Astrocyte of the hippocampus (primary cell): ENCODE data around the gene DGCR6L.
A peak's percentile ranks its signal among the peaks of the same experiment; 100 is the strongest.
"Not testable (repeated sequence)": the region's sequence is repeated elsewhere in the genome, so short reads cannot be mapped to it uniquely, and the experiment has no call there.

Experiments used
- DNase-seq: peaks from one replicate; pipeline ENCODE4 v3.0.0; 2011; ENCODE audit warnings: low read depth, low spot score

DGCR6L gene

DNA sequence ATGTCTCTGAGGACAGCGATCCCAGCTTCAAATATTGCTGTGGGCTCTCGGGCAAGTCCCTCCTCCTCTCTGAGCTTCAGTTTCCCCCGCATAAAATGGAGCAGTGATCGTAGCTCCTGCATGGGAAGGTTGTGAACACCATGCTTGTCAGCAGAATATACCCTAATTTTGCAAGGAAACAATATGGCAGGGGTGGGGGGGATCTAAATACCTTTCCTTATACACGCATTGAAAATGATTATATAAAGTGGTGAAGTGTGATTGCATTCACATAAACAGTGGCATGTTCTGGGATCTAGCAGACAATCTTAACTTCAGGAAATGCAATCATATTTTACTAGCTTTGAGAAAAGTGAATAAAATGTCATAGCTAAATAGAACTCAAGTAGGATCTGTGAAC lies 27.8 kb downstream of the DGCR6L start:
- DNase-seq, result no peak

DNA sequence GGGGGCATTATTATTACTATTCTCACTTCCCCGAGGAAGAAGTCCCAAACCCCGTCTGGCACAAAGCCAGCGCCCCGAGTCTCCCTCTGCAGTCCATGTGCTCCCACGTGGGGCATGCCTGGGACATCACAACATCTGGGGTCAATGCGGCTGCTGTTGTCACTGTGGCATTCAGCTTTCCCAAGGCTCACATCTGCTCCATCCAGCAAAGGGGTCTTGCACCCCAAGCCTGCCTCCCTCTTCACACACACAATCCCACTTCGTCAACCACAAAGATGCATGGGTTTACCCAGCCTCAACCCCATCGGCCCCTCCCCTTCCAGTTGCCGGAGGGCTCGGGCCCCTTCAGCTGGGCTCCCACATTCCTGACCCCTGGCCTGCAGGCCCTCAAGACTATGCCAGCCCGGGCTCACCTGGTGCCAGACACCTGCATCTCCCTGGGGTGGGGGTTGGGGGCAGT lies 28.2 kb downstream of the DGCR6L start:
- no peak for DNase-seq

DNA sequence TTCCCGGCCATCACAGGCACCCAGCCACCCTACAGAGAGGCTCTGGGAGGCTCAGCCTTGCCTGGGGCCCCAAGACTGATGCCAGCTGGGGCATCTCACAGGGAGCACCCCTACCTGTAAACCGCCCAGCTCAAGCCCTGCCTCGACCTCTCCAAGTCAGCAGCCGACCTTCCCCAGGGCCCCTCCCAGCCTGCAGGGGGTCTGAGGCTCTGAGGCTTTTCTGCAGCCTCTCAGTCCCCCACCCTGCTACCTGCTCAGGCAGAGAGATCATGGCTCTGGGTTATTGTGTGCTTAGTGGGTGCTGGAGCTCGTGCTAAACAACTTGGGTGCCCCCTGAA lies 28.6 kb downstream of the DGCR6L start:
- DNase-seq, result no peak

DNA sequence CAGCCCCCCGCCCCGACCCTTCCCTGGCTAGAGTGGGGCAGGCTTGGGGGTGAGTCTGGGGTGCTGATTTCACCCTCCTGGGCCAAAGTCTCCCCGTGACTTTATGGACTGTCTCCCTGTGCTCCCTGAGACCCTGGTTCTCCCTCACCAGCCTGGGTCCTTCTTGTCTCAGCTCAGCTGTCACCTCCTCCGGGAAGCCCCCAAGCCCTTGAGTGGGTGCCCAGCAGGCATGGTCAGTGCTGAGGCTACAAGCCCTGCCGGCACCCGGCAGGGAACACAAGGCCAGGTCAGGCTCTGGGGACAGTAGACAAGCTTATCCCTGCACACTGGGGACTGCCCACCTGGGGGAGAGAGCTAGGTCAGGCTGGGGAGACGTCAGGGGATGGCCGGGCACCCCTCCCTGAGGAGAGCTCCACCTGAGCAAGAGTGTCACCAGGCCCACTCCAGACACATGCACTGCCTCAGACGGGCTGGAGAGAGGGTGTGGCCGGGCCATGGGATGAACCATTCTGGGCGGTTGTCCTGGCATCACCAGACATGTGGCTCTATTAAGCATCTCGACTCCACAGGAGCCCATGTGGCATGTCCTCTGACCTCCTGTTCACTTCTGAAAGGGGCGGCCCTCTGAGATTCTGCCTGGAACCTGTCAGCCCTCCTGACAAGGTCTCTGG lies 29.1 kb downstream of the DGCR6L start:
- DNase-seq, result no peak

DNA sequence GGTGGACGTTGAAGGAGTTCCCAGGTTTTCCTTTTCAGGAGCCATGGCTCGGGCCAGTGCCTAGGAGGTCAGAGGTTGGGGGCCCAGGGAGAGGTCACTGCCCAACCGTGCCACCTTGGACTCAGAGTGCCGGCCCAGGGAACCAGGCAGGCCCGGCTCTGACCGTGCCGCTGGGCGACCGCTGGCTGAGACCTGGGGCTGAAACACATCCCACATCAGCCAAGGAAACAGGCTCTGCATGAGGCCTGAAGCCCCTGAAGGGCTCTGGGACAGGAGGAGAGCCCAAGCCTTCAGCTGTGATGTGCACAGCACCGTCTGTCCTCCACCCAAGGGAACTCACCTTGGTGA lies 29.8 kb downstream of the DGCR6L start:
- DNase-seq, result no peak

DNA sequence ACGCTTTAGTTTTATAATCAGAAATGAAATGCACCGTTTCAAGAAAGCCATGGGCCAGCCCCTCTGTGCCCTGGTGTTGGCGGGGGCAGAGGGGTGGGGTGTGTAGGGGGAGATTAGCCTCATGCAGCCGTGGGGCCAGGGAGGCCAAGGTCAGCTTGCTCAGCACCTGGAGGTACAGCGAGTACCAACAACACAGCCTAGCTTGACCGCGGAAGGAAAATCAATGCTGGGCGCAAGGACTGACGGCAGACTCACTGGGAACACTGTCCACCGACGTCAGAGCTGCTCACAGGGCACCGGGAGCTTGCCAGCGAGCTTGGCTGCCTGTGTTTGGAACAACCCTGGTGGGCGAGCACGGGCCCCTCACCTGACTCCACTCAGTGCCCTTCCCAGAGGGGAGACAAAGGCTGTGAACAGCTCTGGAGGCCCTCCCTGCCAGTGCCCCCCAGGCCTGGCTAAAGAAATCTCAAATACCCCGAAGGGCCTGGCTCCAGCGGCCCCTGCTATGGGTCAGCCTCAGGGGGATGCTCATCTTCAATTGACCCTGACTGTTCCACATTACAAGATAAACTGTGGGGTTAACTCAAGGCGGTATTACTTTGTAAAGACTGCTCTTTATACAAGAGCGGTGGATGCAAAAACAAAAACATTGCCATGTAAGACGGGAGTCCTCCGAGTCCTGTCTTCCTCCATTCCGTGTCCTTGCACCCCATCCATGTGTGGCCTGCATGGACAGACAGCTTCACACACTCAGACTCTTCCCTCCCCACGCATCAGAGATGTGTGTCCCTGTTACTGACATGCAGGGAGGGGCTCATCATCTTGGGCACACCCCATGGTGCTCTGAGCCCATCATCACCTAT lies 30.4 kb downstream of the DGCR6L start:
- DNase-seq, result not testable (repeated sequence)

- not testable (repeated sequence) for DNase-seq
These were observed 33.0 kb downstream of the DGCR6L start for GRCh38 chr22:20286784-20287423.

DNA sequence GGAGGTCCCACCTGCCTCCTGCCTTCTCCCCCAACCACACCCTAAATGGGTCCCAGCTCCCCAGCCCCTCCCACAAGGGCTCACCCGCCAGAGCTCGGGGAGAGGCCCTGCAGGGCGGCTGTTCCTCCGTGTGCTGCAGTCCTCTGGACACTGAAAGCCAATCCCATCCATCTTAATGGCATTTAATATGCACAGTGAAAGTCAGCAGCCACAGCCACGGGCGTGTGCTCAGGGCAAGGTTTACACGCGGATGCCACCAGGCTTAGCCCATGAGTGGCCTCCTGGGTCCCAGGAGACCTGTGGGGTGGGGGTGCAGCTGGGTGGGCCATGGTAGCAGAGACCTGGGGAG lies 33.6 kb downstream of the DGCR6L start:
- DNase-seq, result not testable (repeated sequence)

GRCh38 chr22:20285473-20286311 lies 34.2 kb downstream of the DGCR6L start:
- peak; percentile 62 for DNase-seq

DNA sequence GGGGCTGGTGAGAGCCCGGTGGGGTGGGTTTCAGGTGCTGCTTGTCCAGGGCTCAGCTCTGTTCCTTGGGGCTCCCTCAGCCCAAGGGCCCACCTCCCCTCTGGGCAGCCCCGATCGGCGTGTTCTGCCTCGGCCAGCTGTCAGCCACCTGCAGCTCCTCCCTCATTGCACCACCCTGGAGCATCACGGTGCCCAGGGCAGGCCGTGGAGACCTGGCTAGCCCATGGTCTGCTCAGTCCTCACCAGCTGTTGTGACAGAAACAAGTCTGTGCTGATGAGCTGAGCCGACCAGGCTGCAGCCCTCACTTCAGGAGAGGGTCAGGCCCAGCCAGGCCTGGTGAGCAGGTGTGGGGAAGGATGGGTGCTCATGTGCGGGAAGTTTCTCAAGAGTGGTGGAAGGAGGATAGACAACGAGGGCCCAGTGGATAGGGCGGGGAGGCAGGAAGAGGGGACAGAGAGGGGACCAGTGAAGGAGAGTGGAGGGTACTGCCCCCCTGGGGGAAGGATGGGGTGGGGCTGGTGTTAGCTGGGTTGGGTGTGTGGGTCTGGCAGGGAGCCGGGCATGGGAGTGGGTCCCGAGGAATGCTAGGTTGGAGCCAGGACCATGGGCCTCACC lies 35.3 kb downstream of the DGCR6L start:
- no peak for DNase-seq

DNA sequence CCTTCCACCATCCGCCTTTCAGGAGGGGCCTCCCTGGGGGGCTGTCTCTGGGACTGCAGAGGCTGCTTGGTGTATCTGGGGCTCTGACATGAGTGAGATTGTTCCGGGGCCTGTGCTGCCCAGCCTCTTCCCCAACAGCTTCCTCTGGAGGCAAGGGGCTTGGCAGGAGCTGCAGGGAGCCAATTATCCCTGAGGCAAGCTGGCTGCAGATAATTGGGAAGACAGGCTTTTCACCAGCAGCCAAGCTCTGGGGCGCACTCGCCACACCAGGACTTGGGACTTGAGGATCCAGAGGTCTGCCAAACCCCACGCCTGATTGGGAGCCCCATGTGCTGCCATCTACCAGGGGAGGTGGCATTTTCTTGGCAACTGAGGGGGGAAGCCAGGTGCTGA lies 36.2 kb downstream of the DGCR6L start:
- no peak for DNase-seq

- no peak for DNase-seq
These were observed 36.8 kb downstream of the DGCR6L start for GRCh38 chr22:20282901-20283673.

- DNase-seq, result no peak
These were observed 38.0 kb downstream of the DGCR6L start for GRCh38 chr22:20281891-20282290.

GRCh38 chr22:20281473-20281872 lies 38.4 kb downstream of the DGCR6L start:
- DNase-seq, result not testable (repeated sequence)

DNA sequence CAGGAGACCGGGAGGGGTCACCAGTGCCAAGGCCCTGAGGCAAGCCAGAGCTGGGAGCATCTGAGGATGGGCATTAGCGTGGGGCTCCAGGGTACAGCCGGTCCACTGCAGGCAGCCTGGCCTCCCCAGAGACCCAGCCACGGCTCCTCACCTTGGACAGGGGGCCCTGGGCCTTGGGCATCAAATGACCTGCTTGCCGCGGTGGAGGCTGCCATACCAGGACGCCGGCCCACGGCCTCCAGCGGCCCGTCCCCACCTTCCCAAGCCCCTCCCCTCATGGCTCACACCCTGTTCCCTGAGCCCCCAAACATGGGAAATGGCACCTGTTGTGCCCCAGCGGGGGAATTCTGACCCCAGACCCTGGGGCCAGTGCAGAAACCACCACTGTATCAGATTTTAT lies 39.0 kb downstream of the DGCR6L start:
- no peak for DNase-seq

DNA sequence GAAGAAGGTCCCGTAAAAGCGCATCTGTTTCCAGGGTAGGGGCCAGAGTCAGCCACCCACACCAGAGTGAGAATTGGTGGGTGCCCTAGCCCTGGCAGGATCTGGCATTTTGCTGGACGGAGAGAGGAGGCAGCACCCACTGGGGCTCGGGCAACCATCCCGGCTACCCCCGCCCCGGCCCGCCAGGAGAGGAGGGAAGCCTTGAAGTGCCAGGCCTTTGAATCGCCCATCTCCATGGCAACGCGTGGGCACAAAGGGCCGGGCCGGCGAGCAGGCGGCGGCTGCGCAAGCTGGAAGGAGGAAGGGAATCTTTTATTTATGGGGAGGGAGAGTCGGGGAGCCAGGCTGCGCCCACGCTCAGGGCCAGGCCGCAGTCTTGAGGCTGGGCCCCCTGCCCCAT lies 39.7 kb downstream of the DGCR6L start:
- DNase-seq, result peak; percentile 65

- peak; percentile 65 for DNase-seq
These were observed 40.2 kb downstream of the DGCR6L start for GRCh38 chr22:20279662-20280134.

DNA sequence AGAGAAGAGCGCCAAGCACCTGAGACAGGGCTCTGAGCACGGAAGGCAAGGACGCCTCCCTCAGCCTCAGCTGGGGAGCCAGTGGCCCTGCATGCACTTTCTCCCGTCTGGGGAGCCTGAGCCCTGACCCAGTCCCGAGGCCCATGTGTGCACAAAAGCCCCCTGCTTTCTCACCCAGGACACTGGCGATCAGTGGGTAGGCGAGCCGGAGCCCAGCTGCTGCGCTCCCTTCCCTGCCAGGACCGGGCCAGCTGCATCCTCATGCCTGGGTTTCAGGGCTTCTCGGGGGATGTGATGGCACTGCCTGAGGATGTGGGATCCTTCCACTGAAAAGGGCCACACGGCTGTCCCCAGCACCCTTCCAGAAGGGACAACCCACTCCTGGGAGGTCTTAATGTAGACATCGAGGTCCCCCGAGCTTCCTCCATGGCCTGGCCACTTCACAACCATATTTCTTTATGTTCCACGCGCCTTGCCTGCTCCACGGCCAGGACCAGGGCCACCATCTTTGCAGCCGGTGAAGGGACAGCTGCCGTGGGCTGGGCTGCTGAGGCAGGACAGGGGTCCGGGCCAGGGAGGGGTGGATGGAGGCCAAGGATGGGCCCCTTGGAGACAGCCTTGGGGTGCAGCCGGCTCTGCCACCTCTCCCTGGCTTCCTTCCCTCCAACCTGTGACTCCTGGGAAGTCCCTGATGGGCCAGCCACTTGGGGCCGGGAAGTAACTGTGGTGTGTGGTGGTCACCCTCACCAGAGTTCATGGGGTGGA lies 41.0 kb downstream of the DGCR6L start:
- not testable (repeated sequence) for DNase-seq

DNA sequence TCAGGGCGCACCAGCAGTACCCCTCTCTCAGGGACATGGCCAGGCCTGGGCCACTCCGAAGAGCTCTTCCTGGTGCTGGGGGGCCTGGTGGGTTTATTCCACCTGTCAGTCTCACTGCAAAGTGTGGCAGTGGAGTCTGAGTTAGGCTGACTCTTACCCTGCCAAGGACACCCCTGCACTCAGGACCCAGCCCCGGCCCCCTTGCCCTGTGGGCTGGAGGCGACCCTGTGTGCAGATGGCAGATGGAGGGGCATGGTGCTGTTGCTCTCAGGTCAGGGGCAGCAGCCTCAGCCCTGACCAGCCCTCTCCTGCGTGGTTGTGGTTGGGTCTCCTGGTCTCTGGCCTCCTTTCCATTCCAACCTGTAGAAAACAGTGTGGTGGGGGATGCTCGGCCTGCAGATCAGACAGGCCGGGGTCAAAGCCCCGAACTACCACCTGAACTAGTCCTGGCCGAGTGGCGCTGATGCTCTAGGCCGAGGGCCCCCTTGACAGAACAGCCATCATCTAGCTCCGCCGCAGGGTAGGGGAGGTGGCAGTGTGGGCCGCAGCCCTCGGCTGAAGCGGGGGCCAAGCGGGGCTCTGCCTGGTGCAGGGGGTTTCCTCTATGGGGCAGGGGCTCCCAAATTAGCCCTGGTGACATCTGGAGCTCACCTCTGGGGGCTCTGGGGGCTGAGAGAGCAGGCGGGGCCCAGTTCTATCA lies 41.8 kb downstream of the DGCR6L start:
- DNase-seq, result not testable (repeated sequence)
